ENCODE measurements around the gene PEX5L.

- TF ChIP-seq, protein P1, sequence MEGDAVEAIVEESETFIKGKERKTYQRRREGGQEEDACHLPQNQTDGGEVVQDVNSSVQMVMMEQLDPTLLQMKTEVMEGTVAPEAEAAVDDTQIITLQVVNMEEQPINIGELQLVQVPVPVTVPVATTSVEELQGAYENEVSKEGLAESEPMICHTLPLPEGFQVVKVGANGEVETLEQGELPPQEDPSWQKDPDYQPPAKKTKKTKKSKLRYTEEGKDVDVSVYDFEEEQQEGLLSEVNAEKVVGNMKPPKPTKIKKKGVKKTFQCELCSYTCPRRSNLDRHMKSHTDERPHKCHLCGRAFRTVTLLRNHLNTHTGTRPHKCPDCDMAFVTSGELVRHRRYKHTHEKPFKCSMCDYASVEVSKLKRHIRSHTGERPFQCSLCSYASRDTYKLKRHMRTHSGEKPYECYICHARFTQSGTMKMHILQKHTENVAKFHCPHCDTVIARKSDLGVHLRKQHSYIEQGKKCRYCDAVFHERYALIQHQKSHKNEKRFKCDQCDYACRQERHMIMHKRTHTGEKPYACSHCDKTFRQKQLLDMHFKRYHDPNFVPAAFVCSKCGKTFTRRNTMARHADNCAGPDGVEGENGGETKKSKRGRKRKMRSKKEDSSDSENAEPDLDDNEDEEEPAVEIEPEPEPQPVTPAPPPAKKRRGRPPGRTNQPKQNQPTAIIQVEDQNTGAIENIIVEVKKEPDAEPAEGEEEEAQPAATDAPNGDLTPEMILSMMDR (conservative IDR thresholded peaks at IDR 0.05): no peak
- no peak for TF ChIP-seq EZH2 (IDR thresholded peaks at IDR 0.05; ENCODE audit: low read depth)
These were observed 9.7 kb downstream of the PEX5L start for GRCh38 chr3:180026997-180027396.

All from PC-9 (cell line).